ENCODE data around the gene GALNT14.

DNA sequence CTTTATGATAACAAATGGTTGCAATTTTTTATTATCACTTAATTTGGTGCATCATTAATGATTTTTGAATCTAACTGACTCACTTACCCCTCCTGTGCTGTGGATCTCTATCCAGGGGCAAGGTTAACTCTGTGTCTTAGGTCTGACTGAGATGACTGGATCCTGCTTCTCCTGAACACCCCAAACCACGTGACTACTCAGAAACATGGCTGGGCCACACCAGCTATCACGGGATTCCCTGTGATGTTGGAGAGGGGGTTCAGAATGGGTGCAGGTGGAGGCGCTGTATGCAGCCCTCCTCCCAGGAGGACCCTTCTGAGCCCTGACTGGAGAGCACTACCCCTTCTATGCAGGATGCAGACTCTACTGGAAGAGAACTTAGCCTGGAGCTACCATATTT, 178.6 kb downstream of the GALNT14 start:
- no peak for TF ChIP-seq ESRRB (CRISPR knock-in tag; IDR thresholded peaks at IDR 0.05; ENCODE audit: borderline replicate concordance)
- TF ChIP-seq, protein P1, sequence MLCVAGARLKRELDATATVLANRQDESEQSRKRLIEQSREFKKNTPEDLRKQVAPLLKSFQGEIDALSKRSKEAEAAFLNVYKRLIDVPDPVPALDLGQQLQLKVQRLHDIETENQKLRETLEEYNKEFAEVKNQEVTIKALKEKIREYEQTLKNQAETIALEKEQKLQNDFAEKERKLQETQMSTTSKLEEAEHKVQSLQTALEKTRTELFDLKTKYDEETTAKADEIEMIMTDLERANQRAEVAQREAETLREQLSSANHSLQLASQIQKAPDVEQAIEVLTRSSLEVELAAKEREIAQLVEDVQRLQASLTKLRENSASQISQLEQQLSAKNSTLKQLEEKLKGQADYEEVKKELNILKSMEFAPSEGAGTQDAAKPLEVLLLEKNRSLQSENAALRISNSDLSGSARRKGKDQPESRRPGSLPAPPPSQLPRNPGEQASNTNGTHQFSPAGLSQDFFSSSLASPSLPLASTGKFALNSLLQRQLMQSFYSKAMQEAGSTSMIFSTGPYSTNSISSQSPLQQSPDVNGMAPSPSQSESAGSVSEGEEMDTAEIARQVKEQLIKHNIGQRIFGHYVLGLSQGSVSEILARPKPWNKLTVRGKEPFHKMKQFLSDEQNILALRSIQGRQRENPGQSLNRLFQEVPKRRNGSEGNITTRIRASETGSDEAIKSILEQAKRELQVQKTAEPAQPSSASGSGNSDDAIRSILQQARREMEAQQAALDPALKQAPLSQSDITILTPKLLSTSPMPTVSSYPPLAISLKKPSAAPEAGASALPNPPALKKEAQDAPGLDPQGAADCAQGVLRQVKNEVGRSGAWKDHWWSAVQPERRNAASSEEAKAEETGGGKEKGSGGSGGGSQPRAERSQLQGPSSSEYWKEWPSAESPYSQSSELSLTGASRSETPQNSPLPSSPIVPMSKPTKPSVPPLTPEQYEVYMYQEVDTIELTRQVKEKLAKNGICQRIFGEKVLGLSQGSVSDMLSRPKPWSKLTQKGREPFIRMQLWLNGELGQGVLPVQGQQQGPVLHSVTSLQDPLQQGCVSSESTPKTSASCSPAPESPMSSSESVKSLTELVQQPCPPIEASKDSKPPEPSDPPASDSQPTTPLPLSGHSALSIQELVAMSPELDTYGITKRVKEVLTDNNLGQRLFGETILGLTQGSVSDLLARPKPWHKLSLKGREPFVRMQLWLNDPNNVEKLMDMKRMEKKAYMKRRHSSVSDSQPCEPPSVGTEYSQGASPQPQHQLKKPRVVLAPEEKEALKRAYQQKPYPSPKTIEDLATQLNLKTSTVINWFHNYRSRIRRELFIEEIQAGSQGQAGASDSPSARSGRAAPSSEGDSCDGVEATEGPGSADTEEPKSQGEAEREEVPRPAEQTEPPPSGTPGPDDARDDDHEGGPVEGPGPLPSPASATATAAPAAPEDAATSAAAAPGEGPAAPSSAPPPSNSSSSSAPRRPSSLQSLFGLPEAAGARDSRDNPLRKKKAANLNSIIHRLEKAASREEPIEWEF (CRISPR knock-in tag; IDR thresholded peaks at IDR 0.05), result no peak
